Fibroblast of lung (primary cell): ENCODE data around the gene LRSAM1.

ENCODE experiments used
- EZH2 ChIP-seq: IDR thresholded peaks from 2 replicates; pipeline ENCODE4 v1.5.1; 2012; ENCODE audit warnings: low read length, control low read depth, mild to moderate bottlenecking; ENCODE audit errors: missing control alignments
- TF ChIP-seq, protein P1 (sequence below), 2 donors: IDR thresholded peaks in 1 of 2; conservative IDR thresholded peaks in 1 of 2; 1 replicate in 1 of 2; 2 replicates in 1 of 2; pipeline ENCODE4 v1.5.1; 2011 to 2012; ENCODE audit warnings: low read length in 2 of 2, control low read depth in 1 of 2, inconsistent platforms in 1 of 2, low read depth in 1 of 2, mild to moderate bottlenecking in 1 of 2

DNA sequence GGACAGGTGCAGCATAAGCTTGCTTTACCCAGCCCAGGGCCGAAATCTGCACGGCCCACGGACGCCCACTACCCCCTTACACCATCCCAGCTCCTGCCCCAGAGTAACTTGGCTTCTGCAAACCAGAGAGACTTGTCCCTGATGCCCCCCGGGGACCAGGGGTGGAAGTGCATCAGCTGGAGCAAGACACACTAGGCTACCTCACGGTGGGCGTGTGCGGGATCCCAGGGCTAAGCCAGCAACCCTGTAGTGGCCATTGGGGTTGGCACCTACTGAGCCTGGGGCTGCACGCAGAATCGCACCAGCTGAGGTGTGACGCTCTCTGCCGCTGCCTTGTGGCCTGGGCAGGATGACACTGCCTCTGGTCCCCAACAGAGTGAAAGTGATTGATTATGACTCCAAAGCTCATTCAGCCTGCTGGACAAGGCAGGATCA lies 33.3 kb upstream of the LRSAM1 start:
- TF ChIP-seq, protein P1, sequence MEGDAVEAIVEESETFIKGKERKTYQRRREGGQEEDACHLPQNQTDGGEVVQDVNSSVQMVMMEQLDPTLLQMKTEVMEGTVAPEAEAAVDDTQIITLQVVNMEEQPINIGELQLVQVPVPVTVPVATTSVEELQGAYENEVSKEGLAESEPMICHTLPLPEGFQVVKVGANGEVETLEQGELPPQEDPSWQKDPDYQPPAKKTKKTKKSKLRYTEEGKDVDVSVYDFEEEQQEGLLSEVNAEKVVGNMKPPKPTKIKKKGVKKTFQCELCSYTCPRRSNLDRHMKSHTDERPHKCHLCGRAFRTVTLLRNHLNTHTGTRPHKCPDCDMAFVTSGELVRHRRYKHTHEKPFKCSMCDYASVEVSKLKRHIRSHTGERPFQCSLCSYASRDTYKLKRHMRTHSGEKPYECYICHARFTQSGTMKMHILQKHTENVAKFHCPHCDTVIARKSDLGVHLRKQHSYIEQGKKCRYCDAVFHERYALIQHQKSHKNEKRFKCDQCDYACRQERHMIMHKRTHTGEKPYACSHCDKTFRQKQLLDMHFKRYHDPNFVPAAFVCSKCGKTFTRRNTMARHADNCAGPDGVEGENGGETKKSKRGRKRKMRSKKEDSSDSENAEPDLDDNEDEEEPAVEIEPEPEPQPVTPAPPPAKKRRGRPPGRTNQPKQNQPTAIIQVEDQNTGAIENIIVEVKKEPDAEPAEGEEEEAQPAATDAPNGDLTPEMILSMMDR (conservative IDR thresholded peaks at IDR 0.05 in 1 of 2, IDR thresholded peaks at IDR 0.05 in 1 of 2; ENCODE audit: low read depth in 1 of 2, low read length in 2 of 2), result peak in 1 of 2 donors; percentile 17
- TF ChIP-seq EZH2, result no peak
